OCI-M2 (cell line): ENCODE measurements around the gene MAN1B1.

Experiments used
- DNase-seq: peaks from one replicate; lab custom pipeline; 2025; ENCODE audit not compliant: unreplicated experiment; lab: John Stamatoyannopoulos, UW

Gene MAN1B1

GRCh38 chr9:137068539-137069507 lies 18.0 kb upstream of the MAN1B1 start:
- no peak for DNase-seq

GRCh38 chr9:137069508-137070091 lies 17.2 kb upstream of the MAN1B1 start:
- DNase-seq = no peak

GRCh38 chr9:137070201-137070905 lies 16.4 kb upstream of the MAN1B1 start, which contains the start of gene SAPCD2:
TSS of gene SAPCD2 (minus strand) at chr9:137070557. CDS start at chr9:137070460, 97 bp downstream.
- DNase-seq = peak; percentile 61

GRCh38 chr9:137070906-137071275 lies 15.9 kb upstream of the MAN1B1 start:
- no peak for DNase-seq

- DNase-seq = no peak
Observed at GRCh38 chr9:137071282-137071681, 15.5 kb upstream of the MAN1B1 start.

DNA sequence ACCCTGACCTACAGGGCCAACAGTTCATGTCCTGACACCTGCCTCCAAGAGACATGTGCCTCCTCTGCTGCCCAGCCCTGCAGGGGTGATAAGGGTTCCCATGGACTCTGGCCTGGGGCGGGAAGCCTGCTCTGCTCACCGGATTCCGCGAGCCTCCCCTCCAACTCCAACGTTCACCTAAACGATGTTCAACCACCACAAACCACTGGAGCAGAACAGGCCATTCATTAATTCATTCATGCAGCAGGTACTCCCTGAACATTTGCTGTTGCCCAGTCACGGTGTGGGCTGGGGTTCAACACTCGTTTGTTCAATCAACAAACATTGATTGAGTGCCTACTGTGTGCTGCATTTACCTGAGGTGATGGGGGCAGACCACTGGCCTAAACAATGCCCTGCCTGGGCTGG lies 12.8 kb upstream of the MAN1B1 start:
- DNase-seq = no peak

DNA sequence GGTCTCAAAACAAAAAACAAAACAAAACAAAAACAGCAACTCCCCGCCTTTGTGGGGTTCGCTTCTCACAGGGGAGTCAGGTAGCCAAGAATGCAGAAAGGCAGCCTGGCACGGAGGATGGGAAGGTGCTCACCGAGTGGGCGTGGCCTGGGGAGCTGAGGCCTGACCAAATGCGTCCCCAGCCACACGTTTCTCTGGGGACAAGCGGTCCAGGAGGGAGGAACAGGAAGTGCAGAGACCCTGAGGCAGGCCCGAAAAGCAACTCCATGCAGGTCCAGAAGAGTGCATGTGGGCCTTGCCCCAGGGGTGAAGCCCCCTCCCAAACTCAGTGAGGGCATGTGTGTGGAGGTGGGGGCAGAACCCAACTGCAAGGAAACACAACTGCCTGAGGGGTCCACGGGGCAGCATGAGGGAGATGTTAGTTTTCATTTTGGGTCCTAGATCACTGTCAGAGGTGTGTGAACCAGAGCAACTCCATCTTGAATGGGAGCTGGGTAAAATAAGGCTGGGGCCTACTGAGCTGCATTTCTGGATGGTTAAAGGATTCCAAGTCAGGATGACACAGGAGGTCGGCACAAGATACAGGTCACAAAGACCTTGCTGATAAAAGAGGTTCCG lies 12.0 kb upstream of the MAN1B1 start:
- no peak for DNase-seq

DNA sequence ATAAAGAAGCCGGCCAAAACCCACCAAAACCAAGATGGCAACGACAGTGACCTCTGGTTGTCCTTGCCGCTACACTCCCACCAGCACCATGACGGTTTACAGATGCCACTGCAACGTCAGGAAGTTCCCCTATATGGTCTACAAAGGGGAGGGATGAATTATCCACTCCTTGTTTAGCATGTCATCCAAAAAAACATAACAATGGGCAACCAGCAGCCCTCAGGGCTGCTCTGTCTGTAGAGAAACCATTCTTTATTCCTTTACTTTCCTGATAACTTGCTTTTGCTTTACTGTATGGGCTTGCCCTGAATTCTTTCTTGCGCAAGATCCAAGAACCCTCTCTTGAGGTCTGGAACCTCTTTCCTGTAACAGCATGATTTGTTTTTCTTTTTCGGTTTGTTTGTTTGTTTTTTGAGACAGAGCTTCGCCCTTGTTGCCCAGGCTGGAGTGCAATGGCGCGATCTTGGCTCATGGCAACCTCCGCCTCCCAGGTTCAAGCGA lies 11.5 kb upstream of the MAN1B1 start:
- DNase-seq = no peak

GRCh38 chr9:137076636-137077009 lies 10.2 kb upstream of the MAN1B1 start:
- DNase-seq = no peak

- DNase-seq = no peak
Observed at GRCh38 chr9:137077010-137077747, 9.6 kb upstream of the MAN1B1 start, which contains the start of gene UAP1L1. TSS of gene UAP1L1 (plus strand) at chr9:137077517. CDS start at chr9:137077533, 16 bp downstream.

GRCh38 chr9:137077758-137078693 lies 8.8 kb upstream of the MAN1B1 start:
- no peak for DNase-seq

GRCh38 chr9:137078701-137079400 lies 7.9 kb upstream of the MAN1B1 start:
- no peak for DNase-seq

DNA sequence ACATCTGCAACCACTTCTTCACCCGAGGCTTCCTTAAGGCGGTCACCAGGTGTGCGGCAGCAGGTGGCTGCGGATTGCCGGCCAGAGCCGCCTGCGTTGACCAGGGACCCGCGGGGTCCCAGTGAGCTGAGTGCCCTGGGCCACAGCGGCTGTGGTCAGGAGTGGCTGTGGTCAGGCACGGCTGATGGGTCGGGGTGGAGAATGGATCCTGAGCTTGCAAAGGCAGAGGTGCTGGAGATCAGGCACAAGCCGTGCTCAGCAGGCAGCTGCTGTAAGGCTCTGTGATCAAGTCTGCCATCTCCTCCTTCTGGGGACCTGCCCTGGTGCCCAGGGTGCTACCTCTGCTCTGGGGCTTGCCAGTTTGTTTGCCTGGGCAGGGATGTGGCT lies 7.4 kb upstream of the MAN1B1 start:
- no peak for DNase-seq

- no peak for DNase-seq
Observed at GRCh38 chr9:137080260-137081122, 6.3 kb upstream of the MAN1B1 start.

DNA sequence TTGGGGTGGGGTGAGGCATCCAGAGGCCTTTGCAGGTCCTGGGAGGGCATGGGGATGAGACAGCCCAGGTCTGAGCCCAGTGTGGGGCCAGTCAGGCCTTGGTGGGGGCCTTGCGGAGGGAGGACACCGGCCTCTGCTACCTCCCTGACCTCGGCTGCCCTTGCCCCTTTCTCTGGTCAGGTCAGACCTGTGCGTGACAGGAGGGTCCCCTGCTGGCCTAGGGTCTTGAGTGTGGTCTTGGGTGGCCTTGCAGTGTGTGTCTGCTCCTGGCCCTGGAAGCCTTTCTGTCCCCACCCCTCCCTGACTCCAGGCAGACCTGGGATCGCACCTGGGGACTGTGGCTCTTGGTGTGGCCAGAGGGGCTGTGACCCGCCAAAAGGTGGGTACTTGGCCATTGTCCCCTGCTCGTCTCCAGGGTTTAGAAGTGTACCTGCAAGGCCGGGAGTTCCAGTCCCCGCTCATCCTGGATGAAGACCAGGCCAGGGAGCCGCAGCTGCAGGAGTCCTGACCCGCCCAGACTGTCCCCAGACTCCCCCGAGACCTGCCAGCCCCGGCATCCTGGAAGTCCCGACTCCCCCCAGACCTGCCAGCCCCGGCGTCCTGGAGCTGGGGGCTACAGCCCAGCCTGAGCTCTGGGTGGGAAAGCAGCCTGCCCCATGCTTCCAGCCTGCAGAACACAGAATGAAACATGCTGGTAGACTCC lies 4.4 kb upstream of the MAN1B1 start:
- DNase-seq = no peak

GRCh38 chr9:137082925-137083290 lies 3.9 kb upstream of the MAN1B1 start:
- DNase-seq = no peak

DNA sequence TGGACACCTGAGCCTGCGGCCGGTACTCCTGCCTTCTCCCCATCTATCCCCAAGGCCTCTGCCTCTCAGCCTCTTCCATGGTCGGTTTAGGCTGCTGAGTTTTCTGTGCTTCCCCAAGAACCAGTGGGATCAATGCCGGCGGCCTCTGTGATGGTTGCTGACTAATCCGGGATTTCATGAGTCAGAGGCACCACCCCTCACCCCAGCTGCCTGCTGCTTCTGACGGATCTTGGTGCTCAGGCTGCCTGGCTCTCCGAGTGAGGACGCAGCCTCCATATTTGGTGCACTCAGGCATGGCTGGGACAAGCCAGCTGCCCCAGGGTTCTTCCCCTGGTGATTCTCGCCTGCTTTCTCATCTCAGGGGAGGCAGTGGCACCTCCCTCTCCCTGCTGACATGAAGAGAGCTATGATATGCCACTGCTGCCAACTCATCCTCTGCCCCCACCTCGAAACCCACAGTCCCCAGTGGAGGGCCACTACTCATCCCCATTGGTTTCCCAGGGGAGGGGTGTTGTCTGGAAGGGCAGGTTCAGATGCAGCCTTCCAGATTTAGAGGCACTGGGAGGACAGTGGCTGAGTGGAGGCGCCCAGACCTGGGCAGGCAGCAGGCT lies 3.3 kb upstream of the MAN1B1 start:
- no peak for DNase-seq
